Measurements from ENCODE around the gene DEPDC5. TPM values are rescaled to one million over a fixed set of nuclear protein-coding genes. Genes with fewer than 3 reads are reported as not detected.

Gene DEPDC5
- total and polyA plus RNA-seq, 9 of the 15 experiments (the other 6 are each of a cell fraction or from before 2014, with no cell fraction given), result 2.3 to 12.3 (median 10.7) TPM

GRCh38 chr22:31911565-31912406 lies 158.0 kb downstream of the DEPDC5 start (continued):
- TF ChIP-seq DEAF1 (CRISPR knock-in tag; IDR thresholded peaks at IDR 0.05), result no peak
- no peak for TF ChIP-seq ZNF212 (CRISPR knock-in tag; IDR thresholded peaks at IDR 0.05)
- TF ChIP-seq ESRRB (CRISPR knock-in tag; IDR thresholded peaks at IDR 0.05; ENCODE audit: borderline replicate concordance), result no peak
- peak; percentile 63; the same call in 1 of the 2 replicates for TF ChIP-seq SOX6 (IDR thresholded peaks at IDR 0.05)
- TF ChIP-seq GMEB1 (CRISPR knock-in tag; IDR thresholded peaks at IDR 0.05), result no peak
- no peak for TF ChIP-seq NR3C1 (CRISPR knock-in tag; IDR thresholded peaks at IDR 0.05)
- no peak for TF ChIP-seq SIX5 (IDR thresholded peaks at IDR 0.05; ENCODE audit: borderline replicate concordance in 1 of 2, insufficient read depth in 1 of 2, low read depth in 1 of 2, low read length in 2 of 2)
- TF ChIP-seq FOXK2 (conservative IDR thresholded peaks at IDR 0.05 in 1 of 2, IDR thresholded peaks at IDR 0.05 in 1 of 2; ENCODE audit: low read depth in 2 of 2), result no peak
- TF ChIP-seq ZNF766 (CRISPR knock-in tag; conservative IDR thresholded peaks at IDR 0.05), result no peak
- TF ChIP-seq ZKSCAN8 (CRISPR knock-in tag; IDR thresholded peaks at IDR 0.05), result no peak
- TF ChIP-seq KAT8 (IDR thresholded peaks at IDR 0.05; ENCODE audit: low read depth), result no peak
- TF ChIP-seq DPF2 (IDR thresholded peaks at IDR 0.05), result peak; percentile 36; the same call in 1 of the 2 replicates
- peak; percentile 53 for TF ChIP-seq ARID1B (IDR thresholded peaks at IDR 0.05)
- no peak for TF ChIP-seq SMAD3 (CRISPR knock-in tag; conservative IDR thresholded peaks at IDR 0.05)
- no peak for TF ChIP-seq SFPQ (IDR thresholded peaks at IDR 0.05; ENCODE audit: low read depth, low read length)
- peak; percentile 55 for TF ChIP-seq DACH1 (IDR thresholded peaks at IDR 0.05; ENCODE audit: partially characterized antibody)
- no peak for TF ChIP-seq ILF3 (IDR thresholded peaks at IDR 0.05; ENCODE audit: borderline replicate concordance)
- TF ChIP-seq NFATC3 (IDR thresholded peaks at IDR 0.05), result no peak
- TF ChIP-seq SUPT5H (IDR thresholded peaks at IDR 0.05), result no peak
- no peak for TF ChIP-seq DMBX1 (CRISPR knock-in tag; IDR thresholded peaks at IDR 0.05; ENCODE audit: borderline replicate concordance)
- no peak for TF ChIP-seq MNT (conservative IDR thresholded peaks at IDR 0.05)
- TF ChIP-seq HNRNPK (IDR thresholded peaks at IDR 0.05; ENCODE audit: low read depth, low read length, poor library complexity, severe bottlenecking), result no peak

Data from K562 (cell line).